CD4-positive, alpha-beta T cell treated with Interleukin-1 beta for 1 hour (primary cell): ENCODE data around the gene COL4A2.

ENCODE experiments used
- DNase-seq, 2 donors: peaks; one replicate each; pipeline ENCODE4 v3.0.0-alpha.2; 2020 to 2022

The COL4A2 gene

GRCh38 chr13:110341445-110342244, 34.6 kb downstream of the COL4A2 start:
- DNase-seq: peak in 1 of 2 donors; percentile 4

GRCh38 chr13:110342474-110342873, 35.4 kb downstream of the COL4A2 start:
- DNase-seq: no peak

- no peak for DNase-seq
These were observed 36.3 kb downstream of the COL4A2 start for GRCh38 chr13:110343241-110343865.

GRCh38 chr13:110344320-110344719, 37.2 kb downstream of the COL4A2 start:
- DNase-seq: no peak

- DNase-seq: no peak
These were observed 38.2 kb downstream of the COL4A2 start for GRCh38 chr13:110345266-110345665.

- DNase-seq: no peak
These were observed 38.6 kb downstream of the COL4A2 start for GRCh38 chr13:110345701-110346100.

GRCh38 chr13:110346661-110347067, 39.6 kb downstream of the COL4A2 start:
- DNase-seq: no peak

- DNase-seq: no peak
These were observed 40.0 kb downstream of the COL4A2 start for GRCh38 chr13:110347088-110347487.

GRCh38 chr13:110347535-110348308, 40.6 kb downstream of the COL4A2 start:
- DNase-seq: no peak

GRCh38 chr13:110348309-110349105, 41.4 kb downstream of the COL4A2 start:
- DNase-seq: no peak

GRCh38 chr13:110349239-110349638, 42.2 kb downstream of the COL4A2 start:
- no peak for DNase-seq

- no peak for DNase-seq
These were observed 43.0 kb downstream of the COL4A2 start for GRCh38 chr13:110350049-110350448.

- DNase-seq: no peak
These were observed 43.4 kb downstream of the COL4A2 start for GRCh38 chr13:110350509-110350908.

- DNase-seq: no peak
These were observed 44.7 kb downstream of the COL4A2 start for GRCh38 chr13:110351636-110352420.

GRCh38 chr13:110352735-110353134, 45.7 kb downstream of the COL4A2 start:
- no peak for DNase-seq

- no peak for DNase-seq
These were observed 46.4 kb downstream of the COL4A2 start for GRCh38 chr13:110353339-110353977.

GRCh38 chr13:110354123-110354627, 47.1 kb downstream of the COL4A2 start:
- no peak for DNase-seq

- no peak for DNase-seq
These were observed 47.8 kb downstream of the COL4A2 start for GRCh38 chr13:110354715-110355473.

GRCh38 chr13:110356362-110356761, 49.3 kb downstream of the COL4A2 start:
- DNase-seq: no peak

- DNase-seq: no peak
These were observed 51.3 kb downstream of the COL4A2 start for GRCh38 chr13:110358381-110358780.
